Prostate gland (tissue), 2 donors: Measurements from ENCODE around the gene MAP3K20.

ENCODE experiments used
- CTCF ChIP-seq, 4 experiments: fragments of 200-600 bp in 2 of 4; fragments of 450-650 bp in 2 of 4; sonication (generic) in 2 of 4; IDR thresholded peaks; 1 replicate in 3 of 4; 2 replicates in 1 of 4; pipeline ENCODE4 v1.5.1; 2016 to 2019; ENCODE audit warnings: antibody characterized with exemption in 4 of 4, mild to moderate bottlenecking in 2 of 4, moderate library complexity in 2 of 4
- POLR2A ChIP-seq: fragments of 450-650 bp; IDR thresholded peaks from one replicate; pipeline ENCODE4 v1.6.1; 2016; ENCODE audit warnings: antibody characterized with exemption, mild to moderate bottlenecking

GRCh38 chr2:173079973-173080860, 4.6 kb downstream of the MAP3K20 start:
- TF ChIP-seq CTCF (IDR thresholded peaks at IDR 0.05) (no peak), POLR2A (no peak)
